ENCODE results near the gene OCIAD2. TPM values are rescaled to one million over a fixed set of nuclear protein-coding genes. Genes with fewer than 3 reads are reported as not detected.

OCIAD2 gene
- total and polyA plus RNA-seq, 4 donors, result 8.5 to 159 (median 26.5) TPM

DNA sequence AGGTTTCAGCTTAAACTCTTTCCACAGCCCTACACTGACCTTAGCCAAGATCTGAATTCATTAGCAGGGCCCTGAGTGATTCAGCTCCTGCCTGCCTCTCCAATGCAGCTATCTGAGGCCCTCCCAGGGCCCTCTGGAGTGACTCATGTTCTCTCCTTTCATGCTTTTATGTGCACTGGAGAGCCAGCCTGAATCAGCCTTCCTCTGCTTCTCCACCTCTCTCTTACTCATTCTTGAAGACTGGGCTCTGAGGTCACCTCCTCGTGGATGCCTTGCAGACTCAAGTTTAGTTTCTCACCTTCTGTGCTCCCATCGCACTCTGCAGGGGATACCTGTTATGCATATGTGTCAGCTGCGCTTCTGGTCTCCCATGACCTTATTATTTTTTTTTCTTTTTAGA is 3.1 kb upstream of the OCIAD2 start:
- Histone ChIP-seq H3K27ac (ENCODE audit: low read depth in 1 of 2, low read length in 2 of 2) (no peak overlapping the region), H3K4me3 (ENCODE audit: low read depth in 1 of 3, low read length in 3 of 3) (no peak overlapping the region), H3K9me3 (ENCODE audit: control insufficient read depth in 4 of 4, low read length in 3 of 4) (no peaks in the 10 kb centered on the region), H3K36me3 (ENCODE audit: control insufficient read depth in 4 of 4, insufficient read depth in 3 of 4, low read depth in 1 of 4, low read length in 3 of 4) (no peaks in the 10 kb centered on the region), H3K9ac (ENCODE audit: low read depth in 1 of 2, low read length in 2 of 2) (no peak overlapping the region), H3K4me1 (ENCODE audit: control insufficient read depth in 4 of 4, insufficient read depth in 4 of 4, low read length in 3 of 4) (peaks cover 6 to 19% (median 13%) of the 10 kb centered on the region in 4 donors), H3K27me3 (ENCODE audit: control insufficient read depth in 4 of 4, insufficient read depth in 4 of 4, low read length in 3 of 4) (no peaks in the 10 kb centered on the region)
- WGBS, result 89% methylated on average over 3 of the region's 3 CpGs
- TF ChIP-seq, protein P1, sequence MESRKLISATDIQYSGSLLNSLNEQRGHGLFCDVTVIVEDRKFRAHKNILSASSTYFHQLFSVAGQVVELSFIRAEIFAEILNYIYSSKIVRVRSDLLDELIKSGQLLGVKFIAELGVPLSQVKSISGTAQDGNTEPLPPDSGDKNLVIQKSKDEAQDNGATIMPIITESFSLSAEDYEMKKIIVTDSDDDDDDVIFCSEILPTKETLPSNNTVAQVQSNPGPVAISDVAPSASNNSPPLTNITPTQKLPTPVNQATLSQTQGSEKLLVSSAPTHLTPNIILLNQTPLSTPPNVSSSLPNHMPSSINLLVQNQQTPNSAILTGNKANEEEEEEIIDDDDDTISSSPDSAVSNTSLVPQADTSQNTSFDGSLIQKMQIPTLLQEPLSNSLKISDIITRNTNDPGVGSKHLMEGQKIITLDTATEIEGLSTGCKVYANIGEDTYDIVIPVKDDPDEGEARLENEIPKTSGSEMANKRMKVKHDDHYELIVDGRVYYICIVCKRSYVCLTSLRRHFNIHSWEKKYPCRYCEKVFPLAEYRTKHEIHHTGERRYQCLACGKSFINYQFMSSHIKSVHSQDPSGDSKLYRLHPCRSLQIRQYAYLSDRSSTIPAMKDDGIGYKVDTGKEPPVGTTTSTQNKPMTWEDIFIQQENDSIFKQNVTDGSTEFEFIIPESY (IDR thresholded peaks at IDR 0.05), result no peak
- no peak for TF ChIP-seq YY1 (IDR thresholded peaks at IDR 0.05)
- no peak for TF ChIP-seq HNF4A (conservative IDR thresholded peaks at IDR 0.05)
- TF ChIP-seq HNF4G (IDR thresholded peaks at IDR 0.05), result no peak
- TF ChIP-seq JUND (IDR thresholded peaks at IDR 0.05), result no peak
- no peak for TF ChIP-seq SP1 (IDR thresholded peaks at IDR 0.05)
- TF ChIP-seq RXRA (IDR thresholded peaks at IDR 0.05), result no peak
- TF ChIP-seq RAD21 (IDR thresholded peaks at IDR 0.05), result no peak
- TF ChIP-seq TAF1 (conservative IDR thresholded peaks at IDR 0.05), result no peak
- TF ChIP-seq FOXA1 (IDR thresholded peaks at IDR 0.05), result no peak
- TF ChIP-seq, protein P2, sequence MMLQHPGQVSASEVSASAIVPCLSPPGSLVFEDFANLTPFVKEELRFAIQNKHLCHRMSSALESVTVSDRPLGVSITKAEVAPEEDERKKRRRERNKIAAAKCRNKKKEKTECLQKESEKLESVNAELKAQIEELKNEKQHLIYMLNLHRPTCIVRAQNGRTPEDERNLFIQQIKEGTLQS (IDR thresholded peaks at IDR 0.05), result no peak
- TF ChIP-seq, protein P3, sequence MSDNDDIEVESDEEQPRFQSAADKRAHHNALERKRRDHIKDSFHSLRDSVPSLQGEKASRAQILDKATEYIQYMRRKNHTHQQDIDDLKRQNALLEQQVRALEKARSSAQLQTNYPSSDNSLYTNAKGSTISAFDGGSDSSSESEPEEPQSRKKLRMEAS (IDR thresholded peaks at IDR 0.05), result no peak
- TF ChIP-seq, protein P4, sequence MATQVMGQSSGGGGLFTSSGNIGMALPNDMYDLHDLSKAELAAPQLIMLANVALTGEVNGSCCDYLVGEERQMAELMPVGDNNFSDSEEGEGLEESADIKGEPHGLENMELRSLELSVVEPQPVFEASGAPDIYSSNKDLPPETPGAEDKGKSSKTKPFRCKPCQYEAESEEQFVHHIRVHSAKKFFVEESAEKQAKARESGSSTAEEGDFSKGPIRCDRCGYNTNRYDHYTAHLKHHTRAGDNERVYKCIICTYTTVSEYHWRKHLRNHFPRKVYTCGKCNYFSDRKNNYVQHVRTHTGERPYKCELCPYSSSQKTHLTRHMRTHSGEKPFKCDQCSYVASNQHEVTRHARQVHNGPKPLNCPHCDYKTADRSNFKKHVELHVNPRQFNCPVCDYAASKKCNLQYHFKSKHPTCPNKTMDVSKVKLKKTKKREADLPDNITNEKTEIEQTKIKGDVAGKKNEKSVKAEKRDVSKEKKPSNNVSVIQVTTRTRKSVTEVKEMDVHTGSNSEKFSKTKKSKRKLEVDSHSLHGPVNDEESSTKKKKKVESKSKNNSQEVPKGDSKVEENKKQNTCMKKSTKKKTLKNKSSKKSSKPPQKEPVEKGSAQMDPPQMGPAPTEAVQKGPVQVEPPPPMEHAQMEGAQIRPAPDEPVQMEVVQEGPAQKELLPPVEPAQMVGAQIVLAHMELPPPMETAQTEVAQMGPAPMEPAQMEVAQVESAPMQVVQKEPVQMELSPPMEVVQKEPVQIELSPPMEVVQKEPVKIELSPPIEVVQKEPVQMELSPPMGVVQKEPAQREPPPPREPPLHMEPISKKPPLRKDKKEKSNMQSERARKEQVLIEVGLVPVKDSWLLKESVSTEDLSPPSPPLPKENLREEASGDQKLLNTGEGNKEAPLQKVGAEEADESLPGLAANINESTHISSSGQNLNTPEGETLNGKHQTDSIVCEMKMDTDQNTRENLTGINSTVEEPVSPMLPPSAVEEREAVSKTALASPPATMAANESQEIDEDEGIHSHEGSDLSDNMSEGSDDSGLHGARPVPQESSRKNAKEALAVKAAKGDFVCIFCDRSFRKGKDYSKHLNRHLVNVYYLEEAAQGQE (IDR thresholded peaks at IDR 0.05), result no peak
- TF ChIP-seq EGR1 (IDR thresholded peaks at IDR 0.05; ENCODE audit: low read depth in 2 of 2), result no peak
- DNase-seq (ENCODE audit: low spot score), result no peak

DNA sequence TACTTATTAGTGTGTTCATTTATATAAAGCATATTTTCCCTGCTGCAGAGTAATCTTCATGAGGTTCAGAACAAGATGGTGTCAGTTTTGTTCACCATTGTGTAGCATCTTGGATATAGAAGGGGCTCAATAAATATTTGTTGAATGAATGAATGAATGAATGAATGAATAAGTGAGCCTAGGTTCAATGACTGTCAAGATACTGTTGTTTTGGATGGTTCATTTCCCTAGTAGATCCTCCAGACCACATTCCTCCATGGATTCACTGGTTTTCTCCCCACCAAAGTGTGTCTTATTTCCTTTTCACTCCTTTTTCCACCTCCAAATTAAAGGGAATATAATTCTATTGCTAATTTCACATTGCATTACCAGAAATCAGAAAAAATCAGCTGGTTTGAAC is 2.1 kb upstream of the OCIAD2 start:
- no peak for DNase-seq (ENCODE audit: low spot score)
- H3K4me3 ChIP-seq (ENCODE audit: low read depth in 1 of 3, low read length in 3 of 3), result no peak overlapping the region
- H3K27me3 ChIP-seq (ENCODE audit: control insufficient read depth in 4 of 4, insufficient read depth in 4 of 4, low read length in 3 of 4), result no peaks in the 10 kb centered on the region
- H3K4me1 ChIP-seq (ENCODE audit: control insufficient read depth in 4 of 4, insufficient read depth in 4 of 4, low read length in 3 of 4), result peaks cover 7 to 24% (median 14%) of the 10 kb centered on the region in 4 donors
- peaks cover 0 to 2% (median 0%) of the 10 kb centered on the region in 4 donors for H3K36me3 ChIP-seq (ENCODE audit: control insufficient read depth in 4 of 4, insufficient read depth in 3 of 4, low read depth in 1 of 4, low read length in 3 of 4)
- H3K27ac ChIP-seq (ENCODE audit: low read depth in 1 of 2, low read length in 2 of 2), result no peak overlapping the region
- H3K9me3 ChIP-seq (ENCODE audit: control insufficient read depth in 4 of 4, low read length in 3 of 4), result no peaks in the 10 kb centered on the region
- no peak overlapping the region for H3K9ac ChIP-seq (ENCODE audit: low read depth in 1 of 2, low read length in 2 of 2)
- TF ChIP-seq NR2F2 (IDR thresholded peaks at IDR 0.05) (no peak), SP1 (IDR thresholded peaks at IDR 0.05) (no peak), TAF1 (conservative IDR thresholded peaks at IDR 0.05) (no peak), RXRA (IDR thresholded peaks at IDR 0.05) (no peak), FOXA1 (IDR thresholded peaks at IDR 0.05) (no peak), EGR1 (IDR thresholded peaks at IDR 0.05; ENCODE audit: low read depth in 2 of 2) (no peak), GABPA (IDR thresholded peaks at IDR 0.05 in 1 of 2, conservative IDR thresholded peaks at IDR 0.05 in 1 of 2) (no peak), FOXA2 (IDR thresholded peaks at IDR 0.05) (no peak), JUND (IDR thresholded peaks at IDR 0.05) (no peak), HNF4G (IDR thresholded peaks at IDR 0.05) (no peak)
- TF ChIP-seq, protein P3 (IDR thresholded peaks at IDR 0.05), result no peak
- TF ChIP-seq, protein P5, sequence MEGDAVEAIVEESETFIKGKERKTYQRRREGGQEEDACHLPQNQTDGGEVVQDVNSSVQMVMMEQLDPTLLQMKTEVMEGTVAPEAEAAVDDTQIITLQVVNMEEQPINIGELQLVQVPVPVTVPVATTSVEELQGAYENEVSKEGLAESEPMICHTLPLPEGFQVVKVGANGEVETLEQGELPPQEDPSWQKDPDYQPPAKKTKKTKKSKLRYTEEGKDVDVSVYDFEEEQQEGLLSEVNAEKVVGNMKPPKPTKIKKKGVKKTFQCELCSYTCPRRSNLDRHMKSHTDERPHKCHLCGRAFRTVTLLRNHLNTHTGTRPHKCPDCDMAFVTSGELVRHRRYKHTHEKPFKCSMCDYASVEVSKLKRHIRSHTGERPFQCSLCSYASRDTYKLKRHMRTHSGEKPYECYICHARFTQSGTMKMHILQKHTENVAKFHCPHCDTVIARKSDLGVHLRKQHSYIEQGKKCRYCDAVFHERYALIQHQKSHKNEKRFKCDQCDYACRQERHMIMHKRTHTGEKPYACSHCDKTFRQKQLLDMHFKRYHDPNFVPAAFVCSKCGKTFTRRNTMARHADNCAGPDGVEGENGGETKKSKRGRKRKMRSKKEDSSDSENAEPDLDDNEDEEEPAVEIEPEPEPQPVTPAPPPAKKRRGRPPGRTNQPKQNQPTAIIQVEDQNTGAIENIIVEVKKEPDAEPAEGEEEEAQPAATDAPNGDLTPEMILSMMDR (IDR thresholded peaks at IDR 0.05; ENCODE audit: low read depth, low read length, missing input control), result no peak
- TF ChIP-seq, protein P4 (IDR thresholded peaks at IDR 0.05), result no peak
- TF ChIP-seq, protein P1 (IDR thresholded peaks at IDR 0.05), result no peak
